GM12878 (cell line): ENCODE measurements around the gene TGM5. TPM values are rescaled to one million over a fixed set of nuclear protein-coding genes. Genes with fewer than 3 reads are reported as not detected.

Experiments
- CHD2 ChIP-seq: IDR thresholded peaks from 2 replicates; pipeline ENCODE4 v1.6.1; 2011; ENCODE audit warnings: low read depth, low read length, improper control_type of control experiment, borderline replicate concordance
- CREB1 ChIP-seq: IDR thresholded peaks from 2 replicates; pipeline ENCODE4 v1.6.1; 2012; ENCODE audit warnings: low read depth, mild to moderate bottlenecking, inconsistent platforms
- EZH2 ChIP-seq: IDR thresholded peaks from 2 replicates; pipeline ENCODE4 v1.6.1; 2012; ENCODE audit warnings: low read depth, mild to moderate bottlenecking, control low read depth, inconsistent platforms, low read length, borderline replicate concordance; ENCODE audit not compliant: control insufficient read depth
- FOXM1 ChIP-seq: IDR thresholded peaks from 2 replicates; pipeline ENCODE4 v1.6.1; 2012; ENCODE audit warnings: low read depth, mild to moderate bottlenecking, inconsistent platforms, low read length, moderate library complexity
- IRF4 ChIP-seq: IDR thresholded peaks from 2 replicates; pipeline ENCODE4 v1.6.1; 2011; ENCODE audit warnings: low read depth, low read length
- KDM1A ChIP-seq: fragments of 200-600 bp; sonication (generic); IDR thresholded peaks from 2 replicates; pipeline ENCODE4 v1.6.1; 2016; ENCODE audit warnings: borderline replicate concordance
- MEF2A ChIP-seq: IDR thresholded peaks from 2 replicates; pipeline ENCODE4 v1.6.1; 2011; ENCODE audit warnings: low read depth, mild to moderate bottlenecking, low read length, moderate library complexity; ENCODE audit not compliant: insufficient read depth
- MXI1 ChIP-seq: fragments of 150-350 bp; IDR thresholded peaks from 2 replicates; pipeline ENCODE4 v1.6.1; 2011; ENCODE audit warnings: low read depth, mild to moderate bottlenecking, inconsistent platforms, low read length, improper control_type of control experiment
- MYB ChIP-seq: fragments of 150-350 bp; IDR thresholded peaks from 2 replicates; pipeline ENCODE4 v1.6.1; 2014; ENCODE audit warnings: mild to moderate bottlenecking, low read depth, low read length, borderline replicate concordance
- NFXL1 ChIP-seq: fragments of 450-650 bp; IDR thresholded peaks from 2 replicates; pipeline ENCODE4 v1.6.1; 2017; ENCODE audit warnings: antibody characterized with exemption, mild to moderate bottlenecking, borderline replicate concordance
- PML ChIP-seq: IDR thresholded peaks from 2 replicates; pipeline ENCODE4 v1.6.1; 2012; ENCODE audit warnings: low read length, inconsistent platforms
- POU2F2 ChIP-seq: IDR thresholded peaks from 3 replicates; pipeline ENCODE4 v1.6.1; 2011; ENCODE audit warnings: low read depth, mild to moderate bottlenecking, low read length, borderline replicate concordance
- STAT1 ChIP-seq: fragments of 450-650 bp; conservative IDR thresholded peaks from 2 replicates; pipeline ENCODE4 v1.6.1; 2014; ENCODE audit warnings: antibody characterized with exemption, mild to moderate bottlenecking
- ZNF274 ChIP-seq: IDR thresholded peaks from one replicate; pipeline ENCODE4 v1.8.0; 2011; ENCODE audit not compliant: insufficient read length, insufficient read depth
- ZNF622 ChIP-seq: fragments of 450-650 bp; IDR thresholded peaks from 2 replicates; pipeline ENCODE4 v1.6.1; 2017; ENCODE audit warnings: mild to moderate bottlenecking, inconsistent platforms
- polyA plus RNA-seq, 11 experiments: library from polyadenylated mRNA; depleted of rRNA in 4 of 11; unstranded in 6 of 11; stranded (reverse) in 5 of 11; fragments of >200 nt; fragmentation: Nextera tagmentation in 4 of 11; fragmentation: Illumina TruSeq in 1 of 11; extraction: Ambion mirVana in 4 of 11; extraction: Trizol in 1 of 11; gene quantifications; 1 replicate in 1 of 11; 2 replicates in 10 of 11; pipeline versions ENCODE4 v1.2.1 to v1.2.3, GENCODE V29; 2011 to 2016; ENCODE audit warnings: inconsistent platforms in 2 of 11, missing spikeins in 2 of 11, low read depth in 1 of 11
- total RNA-seq, 4 experiments: library from RNA; depleted of rRNA in 3 of 4; stranded (reverse); fragments of >200 nt in 3 of 4; fragmentation: Illumina TruSeq in 1 of 4; extraction: Trizol in 1 of 4; gene quantifications; 2 replicates each; pipeline versions ENCODE4 v1.2.1 to v1.2.3, GENCODE V29; 2013 to 2021
- TF ChIP-seq, protein P1 (sequence below): fragments of 450-650 bp; IDR thresholded peaks from 2 replicates; pipeline ENCODE4 v1.6.1; 2017; ENCODE audit warnings: mild to moderate bottlenecking, moderate library complexity
- TF ChIP-seq, protein P2 (sequence below), 3 experiments: IDR thresholded peaks in 2 of 3; conservative IDR thresholded peaks in 1 of 3; 2 replicates each; pipeline ENCODE4 v1.5.1; 2011; ENCODE audit warnings: low read depth in 3 of 3, low read length in 3 of 3, mild to moderate bottlenecking in 3 of 3, control low read depth in 2 of 3, moderate library complexity in 2 of 3, inconsistent platforms in 1 of 3, mixed read lengths in 1 of 3; ENCODE audit not compliant: control insufficient read depth in 2 of 3, insufficient read depth in 1 of 3; ENCODE audit errors: extremely low read depth in 1 of 3
- TF ChIP-seq, protein P3 (sequence below): fragments of 450-650 bp; formaldehyde crosslinking; IDR thresholded peaks from 2 replicates; pipeline ENCODE4 v1.4.0; 2022; ENCODE audit warnings: mild to moderate bottlenecking, moderate library complexity

The TGM5 gene
- total and polyA plus RNA-seq, 10 of the 15 experiments (the other 5 are each of a cell fraction or from before 2014, with no cell fraction given) = 4.4 to 27.1 (median 5.6) TPM

DNA sequence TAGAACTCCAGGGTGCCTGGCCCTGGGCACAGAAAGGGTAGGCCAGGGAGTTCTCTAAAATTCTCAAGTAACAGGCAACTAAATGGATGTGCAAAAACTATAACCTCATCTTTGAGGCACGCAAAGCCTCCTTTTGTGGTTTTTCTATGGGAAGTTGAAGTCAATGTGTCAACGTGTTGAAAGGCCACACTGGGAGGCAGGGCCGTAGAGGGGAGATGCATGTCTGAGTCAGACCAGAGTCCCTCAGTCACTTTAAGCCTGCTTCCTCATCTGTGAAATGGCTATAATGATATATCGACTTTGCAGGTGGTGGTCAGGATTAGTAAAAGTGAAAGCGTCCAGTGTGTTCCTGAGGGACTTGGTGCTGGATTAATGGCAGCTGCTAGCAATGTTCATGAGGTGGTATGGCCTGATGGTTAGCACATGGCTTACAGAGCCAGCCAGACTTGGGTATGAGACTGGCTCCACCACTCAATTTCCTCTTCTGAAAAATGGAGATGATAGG, 17.0 kb downstream of the TGM5 start (continued):
- TF ChIP-seq ZNF274 (no peak), POU2F2 (peak; percentile 76), CHD2 (peak; percentile 70), MXI1 (no peak), NFXL1 (no peak), PML (peak; percentile 62; the same call in 1 of the 2 replicates), FOXM1 (peak; percentile 91), STAT1 (no peak), ZNF622 (no peak), CREB1 (peak; percentile 59; the same call in 1 of the 2 replicates), MEF2A (0 out of 2 replicates have a peak, but pooled peaks have one; percentile 52), KDM1A (no peak), MYB (no peak), EZH2 (no peak), IRF4 (peak; percentile 98)
- TF ChIP-seq, protein P1, sequence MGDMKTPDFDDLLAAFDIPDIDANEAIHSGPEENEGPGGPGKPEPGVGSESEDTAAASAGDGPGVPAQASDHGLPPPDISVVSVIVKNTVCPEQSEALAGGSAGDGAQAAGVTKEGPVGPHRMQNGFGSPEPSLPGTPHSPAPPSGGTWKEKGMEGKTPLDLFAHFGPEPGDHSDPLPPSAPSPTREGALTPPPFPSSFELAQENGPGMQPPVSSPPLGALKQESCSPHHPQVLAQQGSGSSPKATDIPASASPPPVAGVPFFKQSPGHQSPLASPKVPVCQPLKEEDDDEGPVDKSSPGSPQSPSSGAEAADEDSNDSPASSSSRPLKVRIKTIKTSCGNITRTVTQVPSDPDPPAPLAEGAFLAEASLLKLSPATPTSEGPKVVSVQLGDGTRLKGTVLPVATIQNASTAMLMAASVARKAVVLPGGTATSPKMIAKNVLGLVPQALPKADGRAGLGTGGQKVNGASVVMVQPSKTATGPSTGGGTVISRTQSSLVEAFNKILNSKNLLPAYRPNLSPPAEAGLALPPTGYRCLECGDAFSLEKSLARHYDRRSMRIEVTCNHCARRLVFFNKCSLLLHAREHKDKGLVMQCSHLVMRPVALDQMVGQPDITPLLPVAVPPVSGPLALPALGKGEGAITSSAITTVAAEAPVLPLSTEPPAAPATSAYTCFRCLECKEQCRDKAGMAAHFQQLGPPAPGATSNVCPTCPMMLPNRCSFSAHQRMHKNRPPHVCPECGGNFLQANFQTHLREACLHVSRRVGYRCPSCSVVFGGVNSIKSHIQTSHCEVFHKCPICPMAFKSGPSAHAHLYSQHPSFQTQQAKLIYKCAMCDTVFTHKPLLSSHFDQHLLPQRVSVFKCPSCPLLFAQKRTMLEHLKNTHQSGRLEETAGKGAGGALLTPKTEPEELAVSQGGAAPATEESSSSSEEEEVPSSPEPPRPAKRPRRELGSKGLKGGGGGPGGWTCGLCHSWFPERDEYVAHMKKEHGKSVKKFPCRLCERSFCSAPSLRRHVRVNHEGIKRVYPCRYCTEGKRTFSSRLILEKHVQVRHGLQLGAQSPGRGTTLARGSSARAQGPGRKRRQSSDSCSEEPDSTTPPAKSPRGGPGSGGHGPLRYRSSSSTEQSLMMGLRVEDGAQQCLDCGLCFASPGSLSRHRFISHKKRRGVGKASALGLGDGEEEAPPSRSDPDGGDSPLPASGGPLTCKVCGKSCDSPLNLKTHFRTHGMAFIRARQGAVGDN = peak; percentile 98
- TF ChIP-seq, protein P2, sequence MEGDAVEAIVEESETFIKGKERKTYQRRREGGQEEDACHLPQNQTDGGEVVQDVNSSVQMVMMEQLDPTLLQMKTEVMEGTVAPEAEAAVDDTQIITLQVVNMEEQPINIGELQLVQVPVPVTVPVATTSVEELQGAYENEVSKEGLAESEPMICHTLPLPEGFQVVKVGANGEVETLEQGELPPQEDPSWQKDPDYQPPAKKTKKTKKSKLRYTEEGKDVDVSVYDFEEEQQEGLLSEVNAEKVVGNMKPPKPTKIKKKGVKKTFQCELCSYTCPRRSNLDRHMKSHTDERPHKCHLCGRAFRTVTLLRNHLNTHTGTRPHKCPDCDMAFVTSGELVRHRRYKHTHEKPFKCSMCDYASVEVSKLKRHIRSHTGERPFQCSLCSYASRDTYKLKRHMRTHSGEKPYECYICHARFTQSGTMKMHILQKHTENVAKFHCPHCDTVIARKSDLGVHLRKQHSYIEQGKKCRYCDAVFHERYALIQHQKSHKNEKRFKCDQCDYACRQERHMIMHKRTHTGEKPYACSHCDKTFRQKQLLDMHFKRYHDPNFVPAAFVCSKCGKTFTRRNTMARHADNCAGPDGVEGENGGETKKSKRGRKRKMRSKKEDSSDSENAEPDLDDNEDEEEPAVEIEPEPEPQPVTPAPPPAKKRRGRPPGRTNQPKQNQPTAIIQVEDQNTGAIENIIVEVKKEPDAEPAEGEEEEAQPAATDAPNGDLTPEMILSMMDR (IDR thresholded peaks at IDR 0.05 in 2 of 3, conservative IDR thresholded peaks at IDR 0.05 in 1 of 3; ENCODE audit: control insufficient read depth in 2 of 3, extremely low read depth in 1 of 3, insufficient read depth in 1 of 3, low read depth in 3 of 3, low read length in 3 of 3) = no peak
- TF ChIP-seq, protein P3, sequence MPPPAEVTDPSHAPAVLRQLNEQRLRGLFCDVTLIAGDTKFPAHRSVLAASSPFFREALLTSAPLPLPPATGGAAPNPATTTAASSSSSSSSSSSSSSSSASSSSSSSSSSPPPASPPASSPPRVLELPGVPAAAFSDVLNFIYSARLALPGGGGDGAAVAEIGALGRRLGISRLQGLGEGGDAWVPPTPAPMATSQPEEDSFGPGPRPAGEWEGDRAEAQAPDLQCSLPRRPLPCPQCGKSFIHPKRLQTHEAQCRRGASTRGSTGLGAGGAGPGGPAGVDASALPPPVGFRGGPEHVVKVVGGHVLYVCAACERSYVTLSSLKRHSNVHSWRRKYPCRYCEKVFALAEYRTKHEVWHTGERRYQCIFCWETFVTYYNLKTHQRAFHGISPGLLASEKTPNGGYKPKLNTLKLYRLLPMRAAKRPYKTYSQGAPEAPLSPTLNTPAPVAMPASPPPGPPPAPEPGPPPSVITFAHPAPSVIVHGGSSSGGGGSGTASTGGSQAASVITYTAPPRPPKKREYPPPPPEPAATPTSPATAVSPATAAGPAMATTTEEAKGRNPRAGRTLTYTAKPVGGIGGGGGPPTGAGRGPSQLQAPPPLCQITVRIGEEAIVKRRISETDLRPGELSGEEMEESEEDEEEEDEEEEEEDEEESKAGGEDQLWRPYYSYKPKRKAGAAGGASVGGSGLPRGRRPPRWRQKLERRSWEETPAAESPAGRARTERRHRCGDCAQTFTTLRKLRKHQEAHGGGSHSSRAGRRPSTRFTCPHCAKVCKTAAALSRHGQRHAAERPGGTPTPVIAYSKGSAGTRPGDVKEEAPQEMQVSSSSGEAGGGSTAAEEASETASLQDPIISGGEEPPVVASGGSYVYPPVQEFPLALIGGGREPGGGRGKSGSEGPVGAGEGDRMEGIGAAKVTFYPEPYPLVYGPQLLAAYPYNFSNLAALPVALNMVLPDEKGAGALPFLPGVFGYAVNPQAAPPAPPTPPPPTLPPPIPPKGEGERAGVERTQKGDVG (CRISPR knock-in tag) = no peak
